Neural cell (in vitro differentiated cells): ENCODE measurements around the gene MEF2A. TPM values are rescaled to one million over a fixed set of nuclear protein-coding genes. Genes with fewer than 3 reads are reported as not detected.

Source experiments
- H2AFZ ChIP-seq: fragments of 200-600, 300-800 bp; sonication (generic), shearing (Covaris generic); 2 replicates; pipeline ENCODE4 v1.6.0; 2014; ENCODE audit warnings: low read depth, mild to moderate bottlenecking, antibody characterized with exemption, low read length, moderate library complexity
- H3F3A ChIP-seq: fragments of 200-600 bp; shearing (Covaris generic); 2 replicates; pipeline ENCODE4 v1.6.1; 2016; ENCODE audit warnings: mild to moderate bottlenecking, moderate library complexity, mixed read lengths, antibody characterized with exemption, low read length; ENCODE audit not compliant: insufficient read depth, poor library complexity, severe bottlenecking
- H3K27ac ChIP-seq: fragments of 200-600, 300-800 bp; sonication (generic), shearing (Covaris generic); 2 replicates; pipeline ENCODE4 v1.5.1; 2014; ENCODE audit warnings: mild to moderate bottlenecking, low read length, moderate library complexity
- H3K27me3 ChIP-seq: fragments of 300-800, 200-600 bp; sonication (generic), shearing (Covaris generic); 2 replicates; pipeline ENCODE4 v1.6.0; 2014; ENCODE audit warnings: mild to moderate bottlenecking, low read depth, low read length, moderate library complexity; ENCODE audit not compliant: insufficient read depth
- H3K36me3 ChIP-seq: fragments of 300-800, 200-600 bp; sonication (generic), shearing (Covaris generic); 2 replicates; pipeline ENCODE4 v1.5.1; 2014; ENCODE audit warnings: mild to moderate bottlenecking, antibody characterized with exemption, low read length, moderate library complexity; ENCODE audit not compliant: insufficient read depth
- H3K4me2 ChIP-seq: fragments of 300-800, 200-600 bp; sonication (generic), shearing (Covaris generic); 2 replicates; pipeline ENCODE4 v1.6.0; 2014; ENCODE audit warnings: mild to moderate bottlenecking, low read length
- H3K4me3 ChIP-seq: fragments of 300-800, 200-600 bp; sonication (generic), shearing (Covaris generic); 2 replicates; pipeline ENCODE4 v1.5.1; 2014; ENCODE audit warnings: mild to moderate bottlenecking, low read length, moderate library complexity
- H3K79me2 ChIP-seq: fragments of 200-600 bp; shearing (Covaris generic); replicated peaks from 2 replicates; pipeline ENCODE4 v1.6.0; 2014; ENCODE audit warnings: mild to moderate bottlenecking, low read length, moderate library complexity; ENCODE audit not compliant: insufficient read depth
- H3K9ac ChIP-seq: fragments of 300-800, 200-600 bp; sonication (generic), shearing (Covaris generic); 2 replicates; pipeline ENCODE4 v1.6.1; 2016; ENCODE audit warnings: mild to moderate bottlenecking, low read length, mixed read lengths
- H3K9me2 ChIP-seq: fragments of 200-600 bp; shearing (Covaris generic); 2 replicates; pipeline ENCODE4 v1.6.1; 2016; ENCODE audit warnings: mild to moderate bottlenecking, low read length, mixed read lengths; ENCODE audit not compliant: insufficient read depth
- H3K9me3 ChIP-seq: fragments of 200-600, 300-800 bp; sonication (generic), shearing (Covaris generic); 2 replicates; pipeline ENCODE4 v1.6.1; 2016; ENCODE audit warnings: mild to moderate bottlenecking, mixed run types, low read length, moderate library complexity, mixed read lengths
- H4K20me1 ChIP-seq: fragments of 200-600 bp; shearing (Covaris generic); 2 replicates; pipeline ENCODE4 v1.6.1; 2016; ENCODE audit warnings: mild to moderate bottlenecking, mixed run types; ENCODE audit not compliant: insufficient read depth
- EP300 ChIP-seq: fragments of 450-650 bp; conservative IDR thresholded peaks from 2 replicates; pipeline ENCODE4 v1.6.1; 2014; ENCODE audit warnings: antibody characterized with exemption, mild to moderate bottlenecking, moderate library complexity; ENCODE audit not compliant: poor library complexity, severe bottlenecking
- EZH2 ChIP-seq: fragments of 200-600, 300-800 bp; shearing (Covaris generic), sonication (generic); IDR thresholded peaks from 2 replicates; pipeline ENCODE4 v1.6.1; 2014; ENCODE audit warnings: antibody characterized with exemption, low read length, borderline replicate concordance, mild to moderate bottlenecking; ENCODE audit not compliant: insufficient read depth, poor library complexity, severe bottlenecking
- MXI1 ChIP-seq: fragments of 450-650 bp; conservative IDR thresholded peaks from 2 replicates; pipeline ENCODE4 v1.6.1; 2014; ENCODE audit warnings: antibody characterized with exemption, mild to moderate bottlenecking; ENCODE audit not compliant: poor library complexity, severe bottlenecking
- POLR2AphosphoS5 ChIP-seq: IDR thresholded peaks from 2 replicates; pipeline ENCODE4 v1.6.1; 2012
- RAD21 ChIP-seq: fragments of 450-650 bp; conservative IDR thresholded peaks from 2 replicates; pipeline ENCODE4 v1.6.1; 2014; ENCODE audit warnings: antibody characterized with exemption, mild to moderate bottlenecking, moderate library complexity
- SMC3 ChIP-seq: fragments of 450-650 bp; conservative IDR thresholded peaks from 2 replicates; pipeline ENCODE4 v1.6.1; 2014; ENCODE audit warnings: antibody characterized with exemption, mild to moderate bottlenecking, moderate library complexity; ENCODE audit not compliant: poor library complexity
- TAF1 ChIP-seq: IDR thresholded peaks from 2 replicates; pipeline ENCODE4 v1.6.1; 2012; ENCODE audit warnings: low read depth
- polyA plus RNA-seq: library from polyadenylated mRNA; depleted of rRNA; stranded (reverse); fragments of >200 nt; gene quantifications from 2 replicates; pipeline ENCODE4 v1.2.3, GENCODE V29; 2014
- TF ChIP-seq, protein P1 (sequence below): fragments of 450-650 bp; IDR thresholded peaks from 2 replicates; pipeline ENCODE4 v1.5.1; 2014; ENCODE audit warnings: antibody characterized with exemption, mild to moderate bottlenecking, moderate library complexity; ENCODE audit not compliant: poor library complexity, severe bottlenecking
- TF ChIP-seq, protein P2 (sequence below): IDR thresholded peaks from 2 replicates; pipeline ENCODE4 v1.6.1; 2012; ENCODE audit warnings: borderline replicate concordance

The MEF2A gene
- polyA plus RNA-seq, 1 donor from 2014 or later, result 32.2 TPM

DNA sequence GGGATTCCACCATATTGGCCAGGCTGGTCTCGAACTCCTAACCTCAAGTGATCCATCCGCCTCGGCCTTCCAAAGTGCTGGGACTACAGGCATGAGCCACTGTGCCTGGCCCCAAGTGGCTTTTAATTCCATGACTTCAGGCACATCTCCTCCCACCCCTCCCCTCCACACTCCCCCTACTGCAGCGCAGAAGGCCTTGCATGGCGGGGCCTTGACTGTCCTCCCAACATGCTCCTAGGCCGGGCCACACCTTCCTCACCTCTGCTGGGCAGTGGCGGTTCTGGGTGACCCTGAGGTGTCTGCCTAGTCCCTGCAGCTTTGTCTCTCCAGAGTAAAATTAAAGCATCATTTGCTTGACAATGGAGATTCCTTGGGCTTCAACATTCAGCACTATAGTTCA lies 160.5 kb downstream of the MEF2A start:
- Histone ChIP-seq H3K9ac (no peak overlapping the region), H3F3A (no peaks in the 10 kb centered on the region), H3K4me3 (no peak overlapping the region), H3K27ac (no peak overlapping the region), H2AFZ (no peak overlapping the region), H3K79me2 (no peaks in the 10 kb centered on the region), H3K27me3 (no peaks in the 10 kb centered on the region), H3K9me3 (no peaks in the 10 kb centered on the region), H3K36me3 (peaks cover 4% of the 10 kb centered on the region), H3K9me2 (no peaks in the 10 kb centered on the region), H4K20me1 (no peaks in the 10 kb centered on the region), H3K4me2 (no peak overlapping the region)
- TF ChIP-seq TAF1 (no peak), EZH2 (no peak)
- TF ChIP-seq, protein P1, sequence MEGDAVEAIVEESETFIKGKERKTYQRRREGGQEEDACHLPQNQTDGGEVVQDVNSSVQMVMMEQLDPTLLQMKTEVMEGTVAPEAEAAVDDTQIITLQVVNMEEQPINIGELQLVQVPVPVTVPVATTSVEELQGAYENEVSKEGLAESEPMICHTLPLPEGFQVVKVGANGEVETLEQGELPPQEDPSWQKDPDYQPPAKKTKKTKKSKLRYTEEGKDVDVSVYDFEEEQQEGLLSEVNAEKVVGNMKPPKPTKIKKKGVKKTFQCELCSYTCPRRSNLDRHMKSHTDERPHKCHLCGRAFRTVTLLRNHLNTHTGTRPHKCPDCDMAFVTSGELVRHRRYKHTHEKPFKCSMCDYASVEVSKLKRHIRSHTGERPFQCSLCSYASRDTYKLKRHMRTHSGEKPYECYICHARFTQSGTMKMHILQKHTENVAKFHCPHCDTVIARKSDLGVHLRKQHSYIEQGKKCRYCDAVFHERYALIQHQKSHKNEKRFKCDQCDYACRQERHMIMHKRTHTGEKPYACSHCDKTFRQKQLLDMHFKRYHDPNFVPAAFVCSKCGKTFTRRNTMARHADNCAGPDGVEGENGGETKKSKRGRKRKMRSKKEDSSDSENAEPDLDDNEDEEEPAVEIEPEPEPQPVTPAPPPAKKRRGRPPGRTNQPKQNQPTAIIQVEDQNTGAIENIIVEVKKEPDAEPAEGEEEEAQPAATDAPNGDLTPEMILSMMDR, result no peak

DNA sequence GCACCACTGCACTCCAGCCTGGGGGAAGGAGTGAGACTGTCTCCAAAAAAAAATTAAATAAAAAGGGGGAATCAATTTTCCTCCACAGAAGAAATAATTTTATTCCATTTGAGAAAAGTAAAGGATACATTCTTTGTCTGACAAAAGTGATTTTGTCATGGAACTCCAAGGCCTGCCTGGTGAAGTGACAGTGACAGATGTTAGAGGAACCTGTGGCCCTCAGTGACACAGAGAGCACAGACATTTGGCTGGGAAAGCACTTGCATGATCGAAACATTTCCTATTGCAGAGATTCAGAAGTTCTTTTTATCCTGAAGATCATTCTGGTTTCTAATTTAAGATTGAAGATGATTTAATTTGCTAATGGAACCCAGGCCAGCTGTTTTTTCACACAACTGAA lies 161.5 kb downstream of the MEF2A start:
- Histone ChIP-seq H3K27ac (no peak overlapping the region), H3F3A (no peaks in the 10 kb centered on the region), H2AFZ (no peak overlapping the region), H3K9me2 (no peaks in the 10 kb centered on the region), H3K79me2 (no peaks in the 10 kb centered on the region), H3K4me2 (no peak overlapping the region), H3K9me3 (no peaks in the 10 kb centered on the region), H3K27me3 (no peaks in the 10 kb centered on the region), H3K9ac (no peak overlapping the region), H3K36me3 (peaks cover 4% of the 10 kb centered on the region), H3K4me3 (no peak overlapping the region), H4K20me1 (no peaks in the 10 kb centered on the region)
- TF ChIP-seq SMC3 (no peak), RAD21 (no peak), POLR2AphosphoS5 (no peak), EP300 (no peak), EZH2 (no peak), TAF1 (no peak), MXI1 (no peak)
- TF ChIP-seq, protein P2, sequence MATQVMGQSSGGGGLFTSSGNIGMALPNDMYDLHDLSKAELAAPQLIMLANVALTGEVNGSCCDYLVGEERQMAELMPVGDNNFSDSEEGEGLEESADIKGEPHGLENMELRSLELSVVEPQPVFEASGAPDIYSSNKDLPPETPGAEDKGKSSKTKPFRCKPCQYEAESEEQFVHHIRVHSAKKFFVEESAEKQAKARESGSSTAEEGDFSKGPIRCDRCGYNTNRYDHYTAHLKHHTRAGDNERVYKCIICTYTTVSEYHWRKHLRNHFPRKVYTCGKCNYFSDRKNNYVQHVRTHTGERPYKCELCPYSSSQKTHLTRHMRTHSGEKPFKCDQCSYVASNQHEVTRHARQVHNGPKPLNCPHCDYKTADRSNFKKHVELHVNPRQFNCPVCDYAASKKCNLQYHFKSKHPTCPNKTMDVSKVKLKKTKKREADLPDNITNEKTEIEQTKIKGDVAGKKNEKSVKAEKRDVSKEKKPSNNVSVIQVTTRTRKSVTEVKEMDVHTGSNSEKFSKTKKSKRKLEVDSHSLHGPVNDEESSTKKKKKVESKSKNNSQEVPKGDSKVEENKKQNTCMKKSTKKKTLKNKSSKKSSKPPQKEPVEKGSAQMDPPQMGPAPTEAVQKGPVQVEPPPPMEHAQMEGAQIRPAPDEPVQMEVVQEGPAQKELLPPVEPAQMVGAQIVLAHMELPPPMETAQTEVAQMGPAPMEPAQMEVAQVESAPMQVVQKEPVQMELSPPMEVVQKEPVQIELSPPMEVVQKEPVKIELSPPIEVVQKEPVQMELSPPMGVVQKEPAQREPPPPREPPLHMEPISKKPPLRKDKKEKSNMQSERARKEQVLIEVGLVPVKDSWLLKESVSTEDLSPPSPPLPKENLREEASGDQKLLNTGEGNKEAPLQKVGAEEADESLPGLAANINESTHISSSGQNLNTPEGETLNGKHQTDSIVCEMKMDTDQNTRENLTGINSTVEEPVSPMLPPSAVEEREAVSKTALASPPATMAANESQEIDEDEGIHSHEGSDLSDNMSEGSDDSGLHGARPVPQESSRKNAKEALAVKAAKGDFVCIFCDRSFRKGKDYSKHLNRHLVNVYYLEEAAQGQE, result no peak
- TF ChIP-seq, protein P1, result no peak
